ENCODE measurements around the gene B3GALNT2. TPM values are rescaled to one million over a fixed set of nuclear protein-coding genes. Genes with fewer than 3 reads are reported as not detected.
A peak's percentile ranks its signal among the peaks of the same experiment; 100 is the strongest.

B3GALNT2 gene
- polyA plus RNA-seq, 3 donors = 8.9 to 11.8 (median 10.4) TPM

DNA sequence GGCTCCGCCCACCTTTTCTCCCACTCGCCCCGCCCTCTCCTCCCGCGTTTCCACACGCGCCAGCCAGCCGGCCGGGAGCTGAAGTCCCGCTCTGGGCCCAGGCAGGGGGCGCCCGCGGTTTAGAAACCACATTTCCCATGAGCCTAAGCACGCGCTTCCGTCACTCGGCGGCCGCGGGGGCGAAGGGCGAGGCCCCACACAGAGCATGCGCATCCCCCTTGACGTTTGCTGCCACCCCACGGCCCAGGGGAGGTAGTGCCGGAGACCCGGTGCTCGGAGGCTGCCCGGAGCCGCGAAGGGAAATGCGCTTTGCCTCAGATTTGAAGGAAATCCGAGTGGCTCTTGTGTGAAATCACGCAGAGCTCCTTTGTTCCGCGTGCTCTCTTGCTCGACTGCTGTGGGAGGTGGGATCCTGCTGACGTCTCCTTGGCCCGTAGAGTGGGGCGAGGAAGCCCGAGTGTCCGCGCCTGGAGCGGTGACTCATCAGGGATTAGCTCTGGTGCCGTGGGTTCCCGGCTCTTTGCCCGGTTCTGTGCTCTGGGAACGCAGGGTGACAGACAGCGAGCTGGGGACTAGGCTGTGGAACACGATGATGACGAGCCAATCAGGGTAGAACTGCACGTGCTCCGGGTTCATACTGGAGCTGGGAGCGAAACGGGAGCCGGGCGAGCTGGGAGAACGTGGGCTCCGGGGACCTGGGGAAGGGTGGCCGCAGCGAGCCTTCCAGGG lies 406 bp upstream of the B3GALNT2 start:
- H3K4me3 Mint-ChIP-seq = peak overlapping the region; percentile 97 to 98
- Histone ChIP-seq H3K4me1 (ENCODE audit: control insufficient read depth in 1 of 2, insufficient read depth in 2 of 2, low read length in 2 of 2) (peaks cover 24% of the 10 kb centered on the region in 2 donors), H3K27me3 (ENCODE audit: control insufficient read depth in 2 of 2, insufficient read depth in 2 of 2, low read length in 2 of 2) (no peaks in the 10 kb centered on the region), H3K4me2 (replicated peaks; ENCODE audit: extremely low read depth, low read length, poor library complexity, severe bottlenecking) (peak overlapping the region; percentile 86), H3K36me3 (replicated peaks in 1 of 2; ENCODE audit: control insufficient read depth in 1 of 2, insufficient read depth in 2 of 2, low read length in 2 of 2) (no peaks in the 10 kb centered on the region), H3K27ac (ENCODE audit: low read depth in 1 of 2, low read length in 2 of 2) (peak overlapping the region; percentile 85 to 93), H2AFZ (ENCODE audit: insufficient read depth, low read depth, low read length, poor library complexity, severe bottlenecking) (peak overlapping the region; percentile 86), H3K4me3 (replicated peaks in 1 of 3; ENCODE audit: low read depth in 2 of 3, low read length in 3 of 3) (peak overlapping the region; percentile 52 to 91 (median 65)), H3K79me2 (ENCODE audit: insufficient read depth, low read length) (peaks cover 35% of the 10 kb centered on the region), H3K9me3 (replicated peaks in 1 of 2; ENCODE audit: control insufficient read depth in 1 of 2, insufficient read depth in 1 of 2, low read length in 2 of 2) (no peaks in the 10 kb centered on the region), H4K20me1 (ENCODE audit: insufficient read depth, low read length) (peaks cover 38% of the 10 kb centered on the region), H3K9ac (ENCODE audit: insufficient read depth, low read length, poor library complexity, severe bottlenecking) (peak overlapping the region; percentile 88)
- peak overlapping the region; percentile 94 to 99 (median 98) for H3K27ac Mint-ChIP-seq
- DNase-seq = peak; percentile 98 to 99 (median 99)
- peaks cover 23% of the 10 kb centered on the region for H3K4me1 Mint-ChIP-seq
- H3K9me3 Mint-ChIP-seq = no peaks in the 10 kb centered on the region
- intact Hi-C loops (cut with micrococcal nuclease) = loop anchor here (5.0 to 10.0 kb wide), 3 partner anchors 177 to 1290 kb away; partner anchors contain the start of genes ARID4B (in 2 of the 2), GGPS1 (in 2 of the 2) and MTR (in 1 of the 2)
- under 1% methylated on average over 61 of the region's 61 CpGs for WGBS (ENCODE audit: insufficient coverage)
- no peaks in the 10 kb centered on the region for H3K36me3 Mint-ChIP-seq
- H3K27me3 Mint-ChIP-seq (ENCODE audit: low read depth in 3 of 3) = peaks cover 0 to 2% (median 2%) of the 10 kb centered on the region in 3 donors
- TF ChIP-seq, protein P1, sequence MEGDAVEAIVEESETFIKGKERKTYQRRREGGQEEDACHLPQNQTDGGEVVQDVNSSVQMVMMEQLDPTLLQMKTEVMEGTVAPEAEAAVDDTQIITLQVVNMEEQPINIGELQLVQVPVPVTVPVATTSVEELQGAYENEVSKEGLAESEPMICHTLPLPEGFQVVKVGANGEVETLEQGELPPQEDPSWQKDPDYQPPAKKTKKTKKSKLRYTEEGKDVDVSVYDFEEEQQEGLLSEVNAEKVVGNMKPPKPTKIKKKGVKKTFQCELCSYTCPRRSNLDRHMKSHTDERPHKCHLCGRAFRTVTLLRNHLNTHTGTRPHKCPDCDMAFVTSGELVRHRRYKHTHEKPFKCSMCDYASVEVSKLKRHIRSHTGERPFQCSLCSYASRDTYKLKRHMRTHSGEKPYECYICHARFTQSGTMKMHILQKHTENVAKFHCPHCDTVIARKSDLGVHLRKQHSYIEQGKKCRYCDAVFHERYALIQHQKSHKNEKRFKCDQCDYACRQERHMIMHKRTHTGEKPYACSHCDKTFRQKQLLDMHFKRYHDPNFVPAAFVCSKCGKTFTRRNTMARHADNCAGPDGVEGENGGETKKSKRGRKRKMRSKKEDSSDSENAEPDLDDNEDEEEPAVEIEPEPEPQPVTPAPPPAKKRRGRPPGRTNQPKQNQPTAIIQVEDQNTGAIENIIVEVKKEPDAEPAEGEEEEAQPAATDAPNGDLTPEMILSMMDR (IDR thresholded peaks at IDR 0.05) = peak; percentile 95

DNA sequence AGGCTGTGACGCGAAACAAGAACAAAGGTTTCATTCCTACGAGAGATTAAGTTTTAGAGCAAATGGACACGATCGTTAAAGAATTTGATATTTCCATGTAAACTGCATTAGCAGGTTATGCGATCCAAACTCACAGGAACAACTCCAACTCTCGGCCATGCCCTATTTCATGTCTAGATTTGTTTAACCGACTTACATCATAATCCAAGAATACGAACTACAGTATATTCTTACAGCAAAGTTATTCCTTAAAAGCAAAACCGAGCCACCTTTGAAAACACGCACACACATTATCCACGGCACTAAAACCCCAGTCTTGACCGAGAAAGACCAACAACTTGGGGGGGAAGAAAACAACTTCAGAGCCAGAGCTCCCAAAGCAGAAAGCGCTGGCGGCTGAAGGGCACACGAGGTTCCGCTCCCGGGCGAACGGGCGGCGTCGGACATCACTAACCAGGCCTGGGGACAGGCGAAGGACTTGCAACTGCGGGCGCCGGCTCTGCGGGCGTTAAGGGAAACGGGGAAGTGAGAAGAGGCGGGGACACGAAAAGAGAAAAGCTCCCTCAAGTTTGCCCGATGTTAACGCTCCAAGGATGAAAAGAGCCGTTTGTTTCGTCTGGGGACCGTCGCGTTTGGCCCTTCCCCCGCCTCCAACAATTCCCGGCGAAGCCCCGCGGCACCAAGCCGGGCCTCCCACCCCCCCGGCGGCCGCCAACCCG lies 690 bp downstream of the B3GALNT2 start:
- TF ChIP-seq, protein P1 (IDR thresholded peaks at IDR 0.05) = no peak
- H3K27ac ChIP-seq (ENCODE audit: low read depth in 1 of 2, low read length in 2 of 2) = peak overlapping the region; percentile 57 to 93
- H3K4me3 Mint-ChIP-seq = peak overlapping the region; percentile 94 to 96
- H3K9me3 ChIP-seq (replicated peaks in 1 of 2; ENCODE audit: control insufficient read depth in 1 of 2, insufficient read depth in 1 of 2, low read length in 2 of 2) = no peaks in the 10 kb centered on the region
- peaks cover 23% of the 10 kb centered on the region for H3K4me1 Mint-ChIP-seq
- H3K4me3 ChIP-seq (replicated peaks in 1 of 3; ENCODE audit: low read depth in 2 of 3, low read length in 3 of 3) = peak overlapping the region; percentile 52 to 91 (median 60)
- peaks cover 49% of the 10 kb centered on the region for H4K20me1 ChIP-seq (ENCODE audit: insufficient read depth, low read length)
- H3K4me2 ChIP-seq (replicated peaks; ENCODE audit: extremely low read depth, low read length, poor library complexity, severe bottlenecking) = peak overlapping the region; percentile 86
- peaks cover 46% of the 10 kb centered on the region for H3K79me2 ChIP-seq (ENCODE audit: insufficient read depth, low read length)
- peaks cover 0 to 2% (median 0%) of the 10 kb centered on the region in 3 donors for H3K27me3 Mint-ChIP-seq (ENCODE audit: low read depth in 3 of 3)
- DNase-seq = peak; percentile 63 to 70 (median 66)
- H3K36me3 ChIP-seq (replicated peaks in 1 of 2; ENCODE audit: control insufficient read depth in 1 of 2, insufficient read depth in 2 of 2, low read length in 2 of 2) = no peaks in the 10 kb centered on the region
- WGBS (ENCODE audit: insufficient coverage) = under 1% methylated on average over 48 of the region's 49 CpGs
- H3K27me3 ChIP-seq (ENCODE audit: control insufficient read depth in 2 of 2, insufficient read depth in 2 of 2, low read length in 2 of 2) = no peaks in the 10 kb centered on the region
- H3K9me3 Mint-ChIP-seq = no peaks in the 10 kb centered on the region
- H3K36me3 Mint-ChIP-seq = no peaks in the 10 kb centered on the region
- H3K4me1 ChIP-seq (ENCODE audit: control insufficient read depth in 1 of 2, insufficient read depth in 2 of 2, low read length in 2 of 2) = peaks cover 24% of the 10 kb centered on the region in 2 donors
- H3K9ac ChIP-seq (ENCODE audit: insufficient read depth, low read length, poor library complexity, severe bottlenecking) = peak overlapping the region; percentile 88
- intact Hi-C loops (cut with micrococcal nuclease) = loop anchor here (5.0 to 10.0 kb wide), 3 partner anchors 176 to 1291 kb away; partner anchors contain the start of genes ARID4B (in 2 of the 2), GGPS1 (in 2 of the 2) and MTR (in 1 of the 2)
- peak overlapping the region; percentile 74 to 94 (median 90) for H3K27ac Mint-ChIP-seq
- peak overlapping the region; percentile 86 for H2AFZ ChIP-seq (ENCODE audit: insufficient read depth, low read depth, low read length, poor library complexity, severe bottlenecking)

Data from CD14-positive monocyte (primary cell).